ENCODE data around the gene THEM4.

GRCh38 chr1:151888972-151889570 is 20.2 kb downstream of the THEM4 start:
- TF ChIP-seq CTCF (IDR thresholded peaks at IDR 0.05) (peak in 5 of 6 experiments; percentile 33 to 61 (median 51)), POLR2A (IDR thresholded peaks at IDR 0.05) (no peak)

All from Peyer's patch (tissue), 4 donors.